Prostate gland (tissue), 2 donors: ENCODE data around the gene KLHL24. TPM values are rescaled to one million over a fixed set of nuclear protein-coding genes. Genes with fewer than 3 reads are reported as not detected.
"Not testable (repeated sequence)": the region's sequence is repeated elsewhere in the genome, so short reads cannot be mapped to it uniquely, and the experiment has no call there.

Experiments
- DNase-seq: peaks from one replicate; pipeline ENCODE4 v3.0.0-alpha.2; 2019; ENCODE audit warnings: low spot score
- H3K27ac ChIP-seq, 2 donors: fragments of 200-600 bp; sonication (generic); 2 replicates each; pipeline ENCODE4 v1.5.1; 2017 to 2019
- H3K27me3 ChIP-seq: fragments of 200-600 bp; sonication (generic); replicated peaks from 2 replicates; pipeline ENCODE4 v1.5.1; 2019; ENCODE audit not compliant: insufficient read depth
- H3K36me3 ChIP-seq, 2 donors: fragments of 200-600 bp; sonication (generic); 1 replicate in 1 of 2; 2 replicates in 1 of 2; pipeline versions ENCODE4 v1.5.1 to v1.8.1; 2017 to 2019
- H3K4me1 ChIP-seq: fragments of 200-600 bp; sonication (generic); replicated peaks from 2 replicates; pipeline ENCODE4 v1.5.1; 2019
- H3K4me3 ChIP-seq, 2 donors: fragments of 200-600 bp; sonication (generic); 2 replicates each; pipeline ENCODE4 v1.5.1; 2017 to 2019
- H3K9me3 ChIP-seq: fragments of 200-600 bp; sonication (generic); 2 replicates; pipeline ENCODE4 v1.5.1; 2017
- POLR2A ChIP-seq: fragments of 450-650 bp; IDR thresholded peaks from one replicate; pipeline ENCODE4 v1.6.1; 2016; ENCODE audit warnings: antibody characterized with exemption, mild to moderate bottlenecking
- POLR2AphosphoS5 ChIP-seq: sonication (generic); formaldehyde crosslinking; IDR thresholded peaks from one replicate; pipeline ENCODE4 v1.6.1; 2017; ENCODE audit warnings: antibody characterized with exemption
- WGBS: methylation state at CpG from one replicate; pipeline ENCODE4 v1.1.5; 2018; 5-methylcytosine and 5-hydroxymethylcytosine counted together
- intact Hi-C: fragments of 100-400 bp; cut with DNase I; formaldehyde crosslinking; loops from one replicate; pipeline ENCODE4 v1.14.2; 2022
- total RNA-seq, 2 donors: library from RNA; depleted of rRNA; stranded (reverse); fragments of >200 nt; gene quantifications; one replicate each; pipeline ENCODE4 v1.1.0, GENCODE V29; 2016
- TF ChIP-seq, protein P1 (sequence below), 4 experiments: fragments of 200-600 bp in 2 of 4; fragments of 450-650 bp in 2 of 4; sonication (generic) in 2 of 4; IDR thresholded peaks; 1 replicate in 3 of 4; 2 replicates in 1 of 4; pipeline ENCODE4 v1.5.1; 2016 to 2019; ENCODE audit warnings: antibody characterized with exemption in 4 of 4, mild to moderate bottlenecking in 2 of 4, moderate library complexity in 2 of 4

KLHL24 gene
- total RNA-seq, 2 donors from 2014 or later, result 69.5 to 79.2 TPM

DNA sequence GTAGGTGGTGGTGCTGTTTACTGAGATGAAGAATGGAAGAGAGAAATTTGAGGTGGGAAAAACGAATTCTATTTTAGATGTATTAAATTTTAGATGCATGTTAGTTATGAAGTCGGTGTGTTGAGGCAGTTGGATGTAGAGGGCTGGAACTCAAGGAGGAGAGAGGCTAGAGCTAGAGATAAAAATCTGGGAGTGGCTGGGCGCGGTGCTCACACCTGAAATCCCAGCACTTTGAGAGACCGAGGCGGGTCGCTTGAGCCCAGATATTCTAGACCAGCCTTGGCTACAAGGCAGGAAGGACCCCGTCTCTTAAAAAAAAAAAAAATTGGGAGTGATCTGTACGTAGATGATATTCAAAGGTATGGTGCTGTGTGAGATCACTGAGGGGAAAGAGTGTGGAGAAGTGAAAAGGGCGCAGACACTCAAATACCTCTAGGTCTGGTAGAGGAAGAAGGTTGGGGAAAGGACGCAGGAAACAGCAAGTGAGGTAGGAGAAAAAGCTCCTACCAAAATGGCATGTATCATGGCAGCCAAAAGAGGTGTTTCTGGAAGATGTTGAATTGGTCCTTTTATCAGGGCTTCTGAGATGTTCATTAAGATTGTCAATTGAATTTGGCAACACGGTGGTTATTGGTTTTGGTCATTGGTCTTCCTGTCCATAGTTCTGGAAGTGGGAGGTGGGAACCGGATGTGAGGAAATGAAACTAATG, 64.0 kb downstream of the KLHL24 start:
- peak overlapping the region in 1 of 2 donors; percentile 86 for H3K4me3 ChIP-seq
- H3K36me3 ChIP-seq, result no peaks in the 10 kb centered on the region
- no peaks in the 10 kb centered on the region for H3K27me3 ChIP-seq
- H3K9me3 ChIP-seq, result no peaks in the 10 kb centered on the region
- peak overlapping the region; percentile 88 for H3K27ac ChIP-seq
- no peak for DNase-seq
- TF ChIP-seq POLR2AphosphoS5, result no peak
- TF ChIP-seq POLR2A, result no peak
- TF ChIP-seq, protein P1, sequence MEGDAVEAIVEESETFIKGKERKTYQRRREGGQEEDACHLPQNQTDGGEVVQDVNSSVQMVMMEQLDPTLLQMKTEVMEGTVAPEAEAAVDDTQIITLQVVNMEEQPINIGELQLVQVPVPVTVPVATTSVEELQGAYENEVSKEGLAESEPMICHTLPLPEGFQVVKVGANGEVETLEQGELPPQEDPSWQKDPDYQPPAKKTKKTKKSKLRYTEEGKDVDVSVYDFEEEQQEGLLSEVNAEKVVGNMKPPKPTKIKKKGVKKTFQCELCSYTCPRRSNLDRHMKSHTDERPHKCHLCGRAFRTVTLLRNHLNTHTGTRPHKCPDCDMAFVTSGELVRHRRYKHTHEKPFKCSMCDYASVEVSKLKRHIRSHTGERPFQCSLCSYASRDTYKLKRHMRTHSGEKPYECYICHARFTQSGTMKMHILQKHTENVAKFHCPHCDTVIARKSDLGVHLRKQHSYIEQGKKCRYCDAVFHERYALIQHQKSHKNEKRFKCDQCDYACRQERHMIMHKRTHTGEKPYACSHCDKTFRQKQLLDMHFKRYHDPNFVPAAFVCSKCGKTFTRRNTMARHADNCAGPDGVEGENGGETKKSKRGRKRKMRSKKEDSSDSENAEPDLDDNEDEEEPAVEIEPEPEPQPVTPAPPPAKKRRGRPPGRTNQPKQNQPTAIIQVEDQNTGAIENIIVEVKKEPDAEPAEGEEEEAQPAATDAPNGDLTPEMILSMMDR (IDR thresholded peaks at IDR 0.05), result no peak
- 59% methylated on average over 13 of the region's 13 CpGs for WGBS
- intact Hi-C loops, result loop anchor here (5.0 kb wide), 1 partner anchor 62 kb away; the partner anchor contains the start of gene KLHL24
- H3K4me1 ChIP-seq, result peaks cover 5% of the 10 kb centered on the region

DNA sequence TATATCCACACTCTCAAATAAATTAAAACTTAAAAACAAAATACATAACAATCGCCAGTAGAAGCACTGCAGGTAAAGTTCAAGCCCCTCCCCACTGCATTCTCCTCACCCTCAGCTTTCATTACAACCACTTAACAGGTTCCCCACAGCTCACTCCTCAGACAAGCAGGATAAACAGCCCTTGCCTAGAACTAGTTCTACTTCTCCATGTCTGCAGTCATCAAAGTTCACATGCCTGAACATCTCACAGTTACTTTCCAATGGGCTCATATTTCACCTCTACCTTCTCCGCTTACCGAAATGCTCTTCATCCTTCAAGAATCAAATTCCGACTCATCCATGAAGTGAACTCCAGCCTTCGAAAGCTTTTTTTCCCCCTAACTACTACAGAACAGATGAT, 66.3 kb downstream of the KLHL24 start:
- no peak overlapping the region for H3K4me3 ChIP-seq
- no peaks in the 10 kb centered on the region for H3K36me3 ChIP-seq
- TF ChIP-seq POLR2AphosphoS5, result no peak
- TF ChIP-seq, protein P1 (IDR thresholded peaks at IDR 0.05), result no peak
- no peak for TF ChIP-seq POLR2A
- intact Hi-C loops, result loop anchor here (5.0 kb wide), 1 partner anchor 61 kb away; no protein-coding TSS in a partner anchor
- peaks cover 5% of the 10 kb centered on the region for H3K4me1 ChIP-seq
- 42% methylated on average over 5 of the region's 5 CpGs for WGBS
- no peak overlapping the region for H3K27ac ChIP-seq
- H3K27me3 ChIP-seq, result no peaks in the 10 kb centered on the region
- no peaks in the 10 kb centered on the region for H3K9me3 ChIP-seq
- no peak for DNase-seq

GRCh38 chr3:183703892-183704291, 68.5 kb downstream of the KLHL24 start:
- H3K4me1 ChIP-seq, H3K9me3 ChIP-seq, H3K36me3 ChIP-seq, DNase-seq, H3K4me3 ChIP-seq, H3K27me3 ChIP-seq, H3K27ac ChIP-seq: not testable (repeated sequence)
- intact Hi-C loops, result loop anchor here (5.0 kb wide), 1 partner anchor 58 kb away; no protein-coding TSS in a partner anchor
- 87% methylated on average over 6 of the region's 6 CpGs for WGBS

DNA sequence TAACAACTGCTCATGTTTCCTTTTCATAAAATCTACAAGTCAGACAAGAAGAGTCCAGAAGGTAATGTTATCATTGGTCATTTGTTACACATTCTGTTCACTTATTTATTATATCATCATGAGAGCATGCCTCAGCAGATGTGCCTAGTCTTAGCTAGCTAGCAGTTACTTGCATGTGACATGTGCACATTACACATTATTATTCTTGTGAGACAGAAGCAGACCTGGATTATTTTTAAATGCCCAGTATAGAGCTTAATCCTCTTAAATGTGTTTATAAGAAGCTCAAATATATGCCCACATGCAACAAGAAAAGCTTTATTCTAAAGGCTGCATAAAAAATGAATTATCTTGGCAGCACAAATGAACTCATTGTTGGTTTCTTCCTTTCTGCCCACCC, 74.8 kb downstream of the KLHL24 start:
- no peak for DNase-seq
- Histone ChIP-seq H3K36me3 (no peaks in the 10 kb centered on the region), H3K27ac (no peak overlapping the region), H3K27me3 (no peaks in the 10 kb centered on the region), H3K4me1 (no peaks in the 10 kb centered on the region), H3K4me3 (no peak overlapping the region), H3K9me3 (no peaks in the 10 kb centered on the region)
- intact Hi-C loops, result no loop called here
- TF ChIP-seq, protein P1 (IDR thresholded peaks at IDR 0.05), result no peak
- TF ChIP-seq POLR2A, result no peak

DNA sequence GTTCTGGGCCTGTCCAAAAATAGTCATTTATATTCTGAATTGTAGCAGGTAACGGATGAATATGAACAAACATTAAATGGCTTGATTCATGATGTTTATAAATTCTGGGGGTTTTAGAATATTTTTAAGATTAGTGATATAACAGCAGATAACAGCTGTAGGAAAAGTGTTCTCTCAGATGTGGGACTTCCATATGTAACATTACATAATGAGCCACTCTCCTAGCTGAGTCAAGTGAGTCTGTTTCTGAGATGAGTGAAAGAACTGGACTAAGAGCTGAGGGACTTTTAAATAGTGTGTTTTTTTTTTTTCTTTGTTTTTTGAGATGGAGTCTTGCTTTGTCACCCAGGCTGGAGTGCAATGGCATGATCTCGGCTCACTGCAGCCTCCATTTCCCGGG, 76.1 kb downstream of the KLHL24 start:
- no peak for TF ChIP-seq POLR2A
- TF ChIP-seq POLR2AphosphoS5, result no peak
- TF ChIP-seq, protein P1 (IDR thresholded peaks at IDR 0.05), result no peak
- intact Hi-C loops, result no loop called here
- H3K27me3 ChIP-seq, result no peaks in the 10 kb centered on the region
- no peak overlapping the region for H3K27ac ChIP-seq
- no peak overlapping the region for H3K4me3 ChIP-seq
- H3K9me3 ChIP-seq, result no peaks in the 10 kb centered on the region
- H3K4me1 ChIP-seq, result no peaks in the 10 kb centered on the region
- H3K36me3 ChIP-seq, result no peaks in the 10 kb centered on the region
- no peak for DNase-seq
- 97% methylated on average over 3 of the region's 3 CpGs for WGBS
